Liver (tissue), 9 donors: ENCODE data around the gene B9D1. TPM values are rescaled to one million over a fixed set of nuclear protein-coding genes. Genes with fewer than 3 reads are reported as not detected.
"Not testable (repeated sequence)": the region's sequence is repeated elsewhere in the genome, so short reads cannot be mapped to it uniquely, and the experiment has no call there.

ENCODE experiments used
- DNase-seq: peaks from one replicate; pipeline ENCODE4 v3.0.0-alpha.2; 2017; ENCODE audit warnings: low spot score
- H3K27ac ChIP-seq, 2 donors: one replicate each; pipeline ENCODE4 v1.7.0; 2013; ENCODE audit warnings: inconsistent platforms in 2 of 2, low read length in 2 of 2, control low read depth in 1 of 2, low read depth in 1 of 2, mild to moderate bottlenecking in 1 of 2
- H3K27me3 ChIP-seq, 4 donors: one replicate each; pipeline versions ENCODE4 v1.6.1 to v1.7.0; 2013; ENCODE audit warnings: low read length in 3 of 4, inconsistent platforms in 1 of 4, mild to moderate bottlenecking in 1 of 4, moderate library complexity in 1 of 4; ENCODE audit not compliant: control insufficient read depth in 4 of 4, insufficient read depth in 4 of 4
- H3K36me3 ChIP-seq, 4 donors: one replicate each; pipeline versions ENCODE4 v1.6.1 to v1.7.0; 2013; ENCODE audit warnings: low read length in 3 of 4, mild to moderate bottlenecking in 3 of 4, low read depth in 1 of 4, moderate library complexity in 1 of 4; ENCODE audit not compliant: control insufficient read depth in 4 of 4, insufficient read depth in 3 of 4
- H3K4me1 ChIP-seq, 4 donors: one replicate each; pipeline versions ENCODE4 v1.6.1 to v1.7.0; 2013; ENCODE audit warnings: low read length in 3 of 4, mild to moderate bottlenecking in 3 of 4, moderate library complexity in 1 of 4; ENCODE audit not compliant: control insufficient read depth in 4 of 4, insufficient read depth in 4 of 4
- H3K4me3 ChIP-seq, 3 donors: one replicate each; pipeline versions ENCODE4 v1.6.1 to v1.7.0; 2013; ENCODE audit warnings: low read length in 3 of 3, control low read depth in 1 of 3, low read depth in 1 of 3, mild to moderate bottlenecking in 1 of 3
- H3K9ac ChIP-seq, 2 donors: one replicate each; pipeline ENCODE4 v1.7.0; 2013; ENCODE audit warnings: low read length in 2 of 2, mild to moderate bottlenecking in 2 of 2, moderate library complexity in 2 of 2, control low read depth in 1 of 2, low read depth in 1 of 2
- H3K9me3 ChIP-seq, 4 donors: one replicate each; pipeline versions ENCODE4 v1.6.1 to v1.7.0; 2013; ENCODE audit warnings: low read length in 3 of 4; ENCODE audit not compliant: control insufficient read depth in 4 of 4
- ATF3 ChIP-seq: IDR thresholded peaks from 2 replicates; pipeline ENCODE4 v1.6.1; 2016; ENCODE audit warnings: antibody characterized with exemption
- CTCF ChIP-seq: fragments of 150-350 bp; IDR thresholded peaks from 2 replicates; pipeline ENCODE4 v1.5.1; 2017; ENCODE audit warnings: improper control_type of control experiment, low read depth, low read length; ENCODE audit not compliant: missing input control
- FOXA1 ChIP-seq: IDR thresholded peaks from 2 replicates; pipeline ENCODE4 v1.6.1; 2016; ENCODE audit warnings: antibody characterized with exemption
- FOXA2 ChIP-seq: IDR thresholded peaks from 2 replicates; pipeline ENCODE4 v1.6.1; 2016; ENCODE audit warnings: antibody characterized with exemption
- GABPA ChIP-seq, 2 donors: IDR thresholded peaks in 1 of 2; conservative IDR thresholded peaks in 1 of 2; 2 replicates each; pipeline ENCODE4 v1.6.1; 2016; ENCODE audit warnings: antibody characterized with exemption in 2 of 2, mild to moderate bottlenecking in 1 of 2, moderate library complexity in 1 of 2
- HNF4A ChIP-seq, 2 donors: conservative IDR thresholded peaks; 2 replicates each; pipeline ENCODE4 v1.6.1; 2016; ENCODE audit warnings: antibody characterized with exemption in 2 of 2, mild to moderate bottlenecking in 2 of 2
- HNF4G ChIP-seq: IDR thresholded peaks from 2 replicates; pipeline ENCODE4 v1.6.1; 2016; ENCODE audit warnings: antibody characterized with exemption
- JUND ChIP-seq, 2 donors: IDR thresholded peaks; 2 replicates each; pipeline ENCODE4 v1.6.1; 2016; ENCODE audit warnings: antibody characterized with exemption in 2 of 2
- MAX ChIP-seq: IDR thresholded peaks from 2 replicates; pipeline ENCODE4 v1.6.1; 2016; ENCODE audit warnings: antibody characterized with exemption
- RAD21 ChIP-seq, 2 donors: IDR thresholded peaks; 2 replicates each; pipeline ENCODE4 v1.6.1; 2016; ENCODE audit warnings: antibody characterized with exemption in 2 of 2, mild to moderate bottlenecking in 2 of 2
- REST ChIP-seq: IDR thresholded peaks from 2 replicates; pipeline ENCODE4 v1.6.1; 2016; ENCODE audit warnings: antibody characterized with exemption, mild to moderate bottlenecking
- RXRA ChIP-seq, 2 donors: IDR thresholded peaks; 2 replicates each; pipeline ENCODE4 v1.6.1; 2017 to 2018; ENCODE audit warnings: antibody characterized with exemption in 2 of 2, mild to moderate bottlenecking in 1 of 2
- SP1 ChIP-seq: IDR thresholded peaks from 2 replicates; pipeline ENCODE4 v1.6.1; 2018; ENCODE audit warnings: antibody characterized with exemption, mild to moderate bottlenecking
- YY1 ChIP-seq: IDR thresholded peaks from 2 replicates; pipeline ENCODE4 v1.6.1; 2016; ENCODE audit warnings: antibody characterized with exemption, mild to moderate bottlenecking
- ZBTB33 ChIP-seq: IDR thresholded peaks from 2 replicates; pipeline ENCODE4 v1.6.1; 2016; ENCODE audit warnings: antibody characterized with exemption
- WGBS: extraction: QIAGEN DNeasy Blood & Tissue Kit; methylation state at CpG from one replicate; pipeline ENCODE4 v1.1.7; 2013; 5-methylcytosine and 5-hydroxymethylcytosine counted together
- polyA plus RNA-seq, 2 donors: library from polyadenylated mRNA; stranded (reverse) in 1 of 2; unstranded in 1 of 2; fragments of 200-250 nt in 1 of 2; fragments of >200 nt in 1 of 2; fragmentation: Nextera tagmentation in 1 of 2; extraction: Ambion mirVana in 1 of 2; gene quantifications; one replicate each; pipeline versions ENCODE4 v1.2.1 to v1.2.3, GENCODE V29; 2013 to 2015
- total RNA-seq, 2 donors: library from RNA; depleted of rRNA; stranded (reverse); fragments of >200 nt; gene quantifications; one replicate each; pipeline ENCODE4 v1.2.3, GENCODE V29; 2014
- donor health status: healthy.
- donor health status: healthy.
- donor health status: healthy.
- donor health status: healthy.
- donor health status: healthy.

Gene B9D1
- total and polyA plus RNA-seq, 4 donors, result 8.4 to 22.0 (median 10.8) TPM

- Histone ChIP-seq H3K9me3 (no peaks in the 10 kb centered on the region), H3K36me3 (no peaks in the 10 kb centered on the region), H3K27me3 (no peaks in the 10 kb centered on the region), H3K27ac (no peak overlapping the region), H3K9ac (no peak overlapping the region), H3K4me3 (no peak overlapping the region), H3K4me1 (peaks cover 0 to 12% (median 6%) of the 10 kb centered on the region in 4 donors)
- no peak for DNase-seq
- WGBS, result 95% methylated on average over 7 of the region's 7 CpGs
- TF ChIP-seq SP1 (no peak), GABPA (IDR thresholded peaks at IDR 0.05 in 1 of 2, conservative IDR thresholded peaks at IDR 0.05 in 1 of 2) (no peak), MAX (no peak), REST (no peak), YY1 (no peak), FOXA2 (no peak), RXRA (IDR thresholded peaks at IDR 0.05) (no peak), ATF3 (no peak), HNF4G (no peak)
Observed at GRCh38 chr17:19357351-19357750, 5.2 kb downstream of the B9D1 start.

- H3K27me3 ChIP-seq, result no peaks in the 10 kb centered on the region
- H3K9ac ChIP-seq, result no peak overlapping the region
- TF ChIP-seq FOXA1 (no peak), GABPA (IDR thresholded peaks at IDR 0.05 in 1 of 2, conservative IDR thresholded peaks at IDR 0.05 in 1 of 2) (no peak), HNF4A (conservative IDR thresholded peaks at IDR 0.05) (no peak), JUND (IDR thresholded peaks at IDR 0.05) (no peak), YY1 (no peak), ZBTB33 (no peak), FOXA2 (no peak), MAX (no peak), HNF4G (no peak), RXRA (IDR thresholded peaks at IDR 0.05) (no peak), ATF3 (no peak), CTCF (no peak), REST (no peak), RAD21 (IDR thresholded peaks at IDR 0.05) (no peak)
- H3K4me3 ChIP-seq, result no peak overlapping the region
- no peaks in the 10 kb centered on the region for H3K36me3 ChIP-seq
- WGBS, result 89% methylated on average over 6 of the region's 6 CpGs
- no peak for DNase-seq
- H3K4me1 ChIP-seq, result no peaks in the 10 kb centered on the region
- H3K9me3 ChIP-seq, result no peaks in the 10 kb centered on the region
- H3K27ac ChIP-seq, result no peak overlapping the region
Observed at GRCh38 chr17:19354748-19355147, 7.8 kb downstream of the B9D1 start.

GRCh38 chr17:19353401-19353800 lies 9.1 kb downstream of the B9D1 start:
- not testable (repeated sequence) for H3K9me3 ChIP-seq, DNase-seq, H3K27ac ChIP-seq, H3K27me3 ChIP-seq, H3K4me1 ChIP-seq, H3K36me3 ChIP-seq, H3K9ac ChIP-seq, H3K4me3 ChIP-seq
- WGBS, result 94% methylated on average over 11 of the region's 11 CpGs
